ENCODE results near the gene GABRR2. TPM values are rescaled to one million over a fixed set of nuclear protein-coding genes. Genes with fewer than 3 reads are reported as not detected.
A peak's percentile ranks its signal among the peaks of the same experiment; 100 is the strongest.
"Not testable (repeated sequence)": the region's sequence is repeated elsewhere in the genome, so short reads cannot be mapped to it uniquely, and the experiment has no call there.

Gene GABRR2
- total RNA-seq, 3 donors from 2014 or later (not counting 1 experiment from before 2014, with no cell fraction given) = 0.57 to 2.2 (median 1.0) TPM

GRCh38 chr6:89297695-89298351, 17.3 kb downstream of the GABRR2 start:
- intact Hi-C loops (cut with micrococcal nuclease) = no loop called here

GRCh38 chr6:89295981-89296380, 19.1 kb downstream of the GABRR2 start:
- Mint-ChIP-seq H3K9me3 (no peaks in the 10 kb centered on the region), H3K4me3 (no peak overlapping the region), H3K27ac (no peak overlapping the region), H3K27me3 (ENCODE audit: low read depth in 2 of 2) (no peaks in the 10 kb centered on the region), H3K4me1 (peaks cover 0 to 15% of the 10 kb centered on the region in 2 donors), H3K36me3 (no peaks in the 10 kb centered on the region)
- H3K27ac ChIP-seq (ENCODE audit: low read length) = no peak overlapping the region
- intact Hi-C loops (cut with micrococcal nuclease) = no loop called here
- TF ChIP-seq CTCF (IDR thresholded peaks at IDR 0.05) = no peak
- peaks cover 25% of the 10 kb centered on the region for H3K4me1 ChIP-seq (ENCODE audit: control insufficient read depth, insufficient read depth, low read length)
- H3K27me3 ChIP-seq (ENCODE audit: control insufficient read depth, insufficient read depth, low read length) = no peaks in the 10 kb centered on the region
- no peak for DNase-seq
- no peaks in the 10 kb centered on the region for H3K9me3 ChIP-seq (ENCODE audit: control insufficient read depth, insufficient read depth, low read length)
- WGBS (ENCODE audit: insufficient coverage) = 95% methylated on average over 2 of the region's 2 CpGs
- no peaks in the 10 kb centered on the region for H3K36me3 ChIP-seq (ENCODE audit: control insufficient read depth, insufficient read depth, low read length)
- no peak overlapping the region for H3K4me3 ChIP-seq (ENCODE audit: low read length)
- no peak for ATAC-seq

More at GRCh38 chr6:89297695-89298351, 17.3 kb downstream of the GABRR2 start:
- H3K4me3 ChIP-seq (ENCODE audit: low read length) = no peak overlapping the region
- H3K9me3 ChIP-seq (ENCODE audit: control insufficient read depth, insufficient read depth, low read length) = no peaks in the 10 kb centered on the region
- no peaks in the 10 kb centered on the region for H3K36me3 Mint-ChIP-seq
- H3K4me1 Mint-ChIP-seq = peaks cover 0 to 15% of the 10 kb centered on the region in 2 donors
- H3K9me3 Mint-ChIP-seq = no peaks in the 10 kb centered on the region
- 31% methylated on average over 12 of the region's 12 CpGs for WGBS (ENCODE audit: insufficient coverage)
- no peaks in the 10 kb centered on the region for H3K27me3 Mint-ChIP-seq (ENCODE audit: low read depth in 2 of 2)
- peak overlapping the region in 1 of 2 donors; percentile 36 for H3K27ac Mint-ChIP-seq
- peak in 2 of 3 donors; percentile 39 to 80 for ATAC-seq
- H3K27ac ChIP-seq (ENCODE audit: low read length) = peak overlapping the region; percentile 17
- no peaks in the 10 kb centered on the region for H3K27me3 ChIP-seq (ENCODE audit: control insufficient read depth, insufficient read depth, low read length)
- no peak overlapping the region for H3K4me3 Mint-ChIP-seq
- H3K36me3 ChIP-seq (ENCODE audit: control insufficient read depth, insufficient read depth, low read length) = no peaks in the 10 kb centered on the region
- peak in 1 of 2 donors; percentile 74 for DNase-seq
- TF ChIP-seq CTCF (IDR thresholded peaks at IDR 0.05) = no peak
- H3K4me1 ChIP-seq (ENCODE audit: control insufficient read depth, insufficient read depth, low read length) = peaks cover 25% of the 10 kb centered on the region

- H3K27me3 ChIP-seq (ENCODE audit: control insufficient read depth, insufficient read depth, low read length); H3K4me3 Mint-ChIP-seq; intact Hi-C loops (cut with micrococcal nuclease); ATAC-seq; H3K9me3 ChIP-seq (ENCODE audit: control insufficient read depth, insufficient read depth, low read length); DNase-seq; H3K27ac Mint-ChIP-seq; H3K36me3 ChIP-seq (ENCODE audit: control insufficient read depth, insufficient read depth, low read length); H3K27me3 Mint-ChIP-seq (ENCODE audit: low read depth in 2 of 2); H3K36me3 Mint-ChIP-seq; H3K27ac ChIP-seq (ENCODE audit: low read length); H3K4me3 ChIP-seq (ENCODE audit: low read length); H3K9me3 Mint-ChIP-seq: not testable (repeated sequence)
- peaks cover 25% of the 10 kb centered on the region for H3K4me1 ChIP-seq (ENCODE audit: control insufficient read depth, insufficient read depth, low read length)
- WGBS (ENCODE audit: insufficient coverage) = no CpG with 5 or more reads among the region's 1 CpG
- peaks cover 0 to 15% of the 10 kb centered on the region in 2 donors for H3K4me1 Mint-ChIP-seq
Measured at GRCh38 chr6:89295116-89295515, 20.0 kb downstream of the GABRR2 start.

GRCh38 chr6:89291256-89291819, 23.8 kb downstream of the GABRR2 start:
- Histone ChIP-seq H3K27ac (ENCODE audit: low read length) (no peak overlapping the region), H3K4me3 (ENCODE audit: low read length) (no peak overlapping the region), H3K9me3 (ENCODE audit: control insufficient read depth, insufficient read depth, low read length) (no peaks in the 10 kb centered on the region), H3K36me3 (ENCODE audit: control insufficient read depth, insufficient read depth, low read length) (no peaks in the 10 kb centered on the region), H3K4me1 (ENCODE audit: control insufficient read depth, insufficient read depth, low read length) (no peaks in the 10 kb centered on the region), H3K27me3 (ENCODE audit: control insufficient read depth, insufficient read depth, low read length) (no peaks in the 10 kb centered on the region)
- DNase-seq (no peak), ATAC-seq (no peak)
- Mint-ChIP-seq H3K4me1 (no peaks in the 10 kb centered on the region), H3K27me3 (ENCODE audit: low read depth in 2 of 2) (no peaks in the 10 kb centered on the region), H3K36me3 (no peaks in the 10 kb centered on the region), H3K27ac (no peak overlapping the region), H3K4me3 (no peak overlapping the region), H3K9me3 (no peaks in the 10 kb centered on the region)
- intact Hi-C loops (cut with micrococcal nuclease) = no loop called here
- TF ChIP-seq CTCF (IDR thresholded peaks at IDR 0.05) = no peak
- WGBS (ENCODE audit: insufficient coverage) = 97% methylated on average over 11 of the region's 11 CpGs

Data from natural killer cell (primary cell).